Cardiac fibroblast (primary cell): Measurements from ENCODE around the gene ACTN3.
A peak's percentile ranks its signal among the peaks of the same experiment; 100 is the strongest.

ENCODE experiments used
- DNase-seq, 2 donors: peaks; one replicate each; pipeline versions ENCODE4 v3.0.0 to v3.0.0-alpha.2; 2010; ENCODE audit warnings: low read depth in 2 of 2
- H3K4me3 ChIP-seq, 2 donors: replicated peaks in 1 of 2; 1 replicate in 1 of 2; 2 replicates in 1 of 2; pipeline ENCODE4 v1.5.1; 2011; ENCODE audit warnings: low read depth in 2 of 2, low read length in 2 of 2, mild to moderate bottlenecking in 2 of 2, moderate library complexity in 1 of 2
- TF ChIP-seq, protein P1 (sequence below): IDR thresholded peaks from one replicate; pipeline ENCODE4 v1.5.1; 2011; ENCODE audit warnings: low read depth, mild to moderate bottlenecking, low read length, inconsistent platforms

Gene ACTN3

DNA sequence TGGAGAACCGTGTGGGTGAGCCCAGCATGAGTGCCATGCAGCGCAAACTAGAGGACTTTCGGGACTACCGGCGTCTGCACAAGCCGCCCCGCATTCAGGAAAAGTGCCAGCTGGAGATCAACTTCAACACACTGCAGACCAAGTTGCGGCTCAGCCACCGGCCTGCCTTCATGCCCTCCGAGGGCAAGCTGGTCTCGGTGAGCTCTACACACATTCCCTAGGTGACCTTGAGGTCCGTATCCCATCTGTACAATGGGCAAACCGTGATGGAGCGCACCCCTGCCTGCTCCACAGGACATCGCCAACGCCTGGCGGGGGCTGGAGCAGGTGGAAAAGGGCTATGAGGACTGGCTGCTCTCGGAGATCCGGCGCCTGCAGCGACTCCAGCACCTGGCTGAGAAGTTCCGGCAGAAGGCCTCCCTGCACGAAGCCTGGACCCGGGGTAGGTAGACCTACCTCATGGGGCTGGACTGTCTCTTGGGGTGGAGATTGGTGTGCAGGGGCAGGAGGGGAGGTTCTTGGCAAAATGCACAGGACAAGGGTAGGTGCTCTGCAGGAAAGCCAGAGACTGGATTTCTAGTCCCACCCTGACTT lies 11.1 kb downstream of the ACTN3 start:
- no peak overlapping the region for H3K4me3 ChIP-seq
- DNase-seq, result no peak
- TF ChIP-seq, protein P1, sequence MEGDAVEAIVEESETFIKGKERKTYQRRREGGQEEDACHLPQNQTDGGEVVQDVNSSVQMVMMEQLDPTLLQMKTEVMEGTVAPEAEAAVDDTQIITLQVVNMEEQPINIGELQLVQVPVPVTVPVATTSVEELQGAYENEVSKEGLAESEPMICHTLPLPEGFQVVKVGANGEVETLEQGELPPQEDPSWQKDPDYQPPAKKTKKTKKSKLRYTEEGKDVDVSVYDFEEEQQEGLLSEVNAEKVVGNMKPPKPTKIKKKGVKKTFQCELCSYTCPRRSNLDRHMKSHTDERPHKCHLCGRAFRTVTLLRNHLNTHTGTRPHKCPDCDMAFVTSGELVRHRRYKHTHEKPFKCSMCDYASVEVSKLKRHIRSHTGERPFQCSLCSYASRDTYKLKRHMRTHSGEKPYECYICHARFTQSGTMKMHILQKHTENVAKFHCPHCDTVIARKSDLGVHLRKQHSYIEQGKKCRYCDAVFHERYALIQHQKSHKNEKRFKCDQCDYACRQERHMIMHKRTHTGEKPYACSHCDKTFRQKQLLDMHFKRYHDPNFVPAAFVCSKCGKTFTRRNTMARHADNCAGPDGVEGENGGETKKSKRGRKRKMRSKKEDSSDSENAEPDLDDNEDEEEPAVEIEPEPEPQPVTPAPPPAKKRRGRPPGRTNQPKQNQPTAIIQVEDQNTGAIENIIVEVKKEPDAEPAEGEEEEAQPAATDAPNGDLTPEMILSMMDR, result no peak

DNA sequence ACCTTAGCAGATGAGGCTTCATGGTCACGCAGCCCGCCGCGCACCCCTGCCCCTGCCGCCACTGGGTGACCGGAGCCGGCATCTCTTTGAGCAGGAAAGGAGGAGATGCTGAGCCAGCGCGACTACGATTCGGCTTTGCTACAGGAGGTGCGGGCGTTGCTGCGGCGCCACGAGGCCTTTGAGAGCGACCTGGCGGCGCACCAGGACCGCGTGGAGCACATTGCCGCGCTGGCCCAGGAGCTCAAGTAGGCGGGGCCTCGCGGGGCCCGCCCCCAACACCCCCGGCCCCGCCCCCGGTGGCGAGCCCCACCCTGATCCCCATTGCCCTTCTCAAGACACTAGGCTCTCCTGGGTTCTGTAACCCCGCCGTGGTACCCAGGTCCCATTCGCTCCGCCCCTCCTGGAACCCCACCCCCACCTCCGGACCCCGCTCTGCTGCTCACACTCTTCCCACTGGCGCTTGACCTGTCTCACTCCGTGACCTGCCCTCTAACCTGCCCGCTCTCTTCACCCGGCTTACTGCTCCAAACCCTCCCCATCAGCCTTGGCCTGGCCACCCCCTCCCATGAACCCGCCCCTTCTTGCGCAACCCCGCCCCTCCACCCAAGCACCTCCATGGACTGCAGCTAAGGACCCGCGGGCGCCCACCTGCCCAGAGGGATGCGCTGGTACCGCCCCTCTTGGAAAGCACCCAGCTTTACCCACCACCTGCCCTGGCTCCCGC lies 12.6 kb downstream of the ACTN3 start:
- TF ChIP-seq, protein P1, result no peak
- no peak overlapping the region for H3K4me3 ChIP-seq
- DNase-seq, result peak in 1 of 2 donors; percentile 28

DNA sequence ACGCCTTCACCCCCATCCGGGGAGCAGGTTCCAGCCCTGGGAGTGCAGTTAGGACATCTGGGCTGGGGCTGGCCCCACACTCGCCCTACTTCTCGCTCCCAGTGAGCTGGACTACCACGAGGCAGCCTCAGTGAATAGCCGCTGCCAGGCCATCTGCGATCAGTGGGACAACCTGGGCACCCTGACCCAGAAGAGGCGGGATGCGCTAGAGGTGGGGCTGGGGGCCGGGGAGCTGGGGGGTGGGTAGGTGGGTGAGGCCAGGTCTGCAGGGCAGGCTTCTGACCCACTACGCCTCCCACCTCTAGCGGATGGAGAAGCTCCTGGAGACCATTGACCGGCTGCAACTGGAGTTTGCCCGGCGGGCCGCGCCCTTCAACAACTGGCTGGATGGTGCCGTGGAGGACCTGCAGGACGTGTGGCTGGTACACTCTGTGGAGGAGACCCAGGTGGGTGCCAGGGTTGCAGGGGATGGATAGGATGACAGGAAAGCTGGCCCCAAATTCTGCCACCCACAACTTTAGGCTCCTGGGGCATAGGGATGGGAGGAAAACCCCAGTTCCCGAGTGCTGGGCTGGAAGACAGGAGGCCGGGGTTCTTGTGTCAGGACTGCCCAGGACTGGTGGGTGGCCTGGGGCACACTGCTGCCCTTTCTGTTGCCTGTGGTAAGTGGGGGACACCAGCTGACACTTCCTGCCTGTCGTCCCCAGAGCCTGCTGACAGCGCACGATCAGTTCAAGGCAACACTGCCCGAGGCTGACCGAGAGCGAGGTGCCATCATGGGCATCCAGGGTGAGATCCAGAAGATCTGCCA lies 13.4 kb downstream of the ACTN3 start:
- DNase-seq, result no peak
- TF ChIP-seq, protein P1, result no peak
- H3K4me3 ChIP-seq, result no peak overlapping the region

DNA sequence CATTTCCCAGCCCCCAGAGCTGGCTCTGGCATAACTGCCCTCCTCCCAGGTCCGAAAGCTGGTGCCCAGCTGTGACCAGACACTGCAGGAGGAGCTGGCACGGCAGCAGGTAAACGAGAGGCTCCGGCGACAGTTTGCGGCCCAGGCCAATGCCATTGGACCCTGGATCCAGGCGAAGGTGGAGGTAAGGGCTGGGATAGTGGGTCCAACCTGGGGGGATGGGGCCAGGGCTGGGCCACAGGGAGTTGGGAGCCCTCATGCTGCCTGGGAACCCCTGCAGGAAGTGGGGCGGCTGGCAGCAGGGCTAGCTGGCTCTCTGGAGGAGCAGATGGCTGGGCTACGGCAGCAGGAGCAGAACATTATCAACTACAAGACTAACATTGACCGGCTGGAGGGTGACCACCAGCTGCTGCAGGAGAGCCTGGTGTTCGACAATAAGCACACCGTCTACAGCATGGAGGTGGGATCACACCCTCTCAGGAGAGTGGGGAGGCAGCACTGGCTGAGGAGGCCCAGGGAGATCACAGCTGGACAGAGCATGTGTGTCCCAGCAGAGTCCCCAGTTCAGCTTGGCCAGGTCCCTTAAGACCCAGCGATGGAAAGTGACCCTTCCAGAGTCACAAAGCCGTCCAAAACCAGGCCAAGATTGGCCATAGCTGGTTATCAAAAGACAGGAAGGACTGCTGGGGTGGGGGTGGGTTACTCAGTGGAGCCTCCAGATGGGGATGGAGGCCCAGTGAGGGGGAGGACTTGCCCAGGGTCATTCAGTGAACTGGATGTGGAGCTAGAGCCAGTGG lies 14.7 kb downstream of the ACTN3 start:
- DNase-seq, result no peak
- no peak overlapping the region for H3K4me3 ChIP-seq
- TF ChIP-seq, protein P1, result no peak

DNA sequence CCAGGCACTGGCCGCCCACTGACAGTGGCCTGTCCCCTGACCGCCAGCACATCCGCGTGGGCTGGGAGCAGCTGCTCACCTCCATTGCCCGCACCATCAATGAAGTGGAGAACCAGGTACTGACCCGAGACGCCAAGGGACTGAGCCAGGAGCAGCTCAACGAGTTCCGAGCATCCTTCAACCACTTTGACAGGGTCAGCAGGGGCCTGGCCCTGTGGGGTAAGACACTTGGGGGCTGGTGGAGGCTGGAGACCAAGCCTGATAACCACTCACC lies 15.2 kb downstream of the ACTN3 start:
- no peak for DNase-seq
- TF ChIP-seq, protein P1, result no peak
- no peak overlapping the region for H3K4me3 ChIP-seq

DNA sequence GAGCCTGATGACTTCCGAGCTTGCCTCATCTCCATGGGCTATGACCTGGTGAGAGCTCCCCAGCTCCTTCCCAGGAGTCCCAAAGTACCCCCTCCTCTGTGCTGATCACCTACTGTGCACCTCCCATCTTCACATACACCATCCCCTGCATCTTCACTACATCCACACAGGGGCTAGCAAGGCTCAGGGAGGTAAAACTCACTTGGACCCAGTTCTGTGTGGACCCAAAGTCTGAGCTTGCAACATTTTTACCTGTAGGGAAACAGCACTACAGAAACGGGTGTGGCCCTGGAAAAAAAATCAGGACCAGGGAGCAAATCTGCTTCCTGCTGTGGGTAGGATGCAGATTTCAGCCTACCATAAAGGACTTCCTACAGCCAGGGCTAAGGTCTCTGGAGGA lies 15.6 kb downstream of the ACTN3 start:
- DNase-seq, result no peak
- TF ChIP-seq, protein P1, result no peak
- no peak overlapping the region for H3K4me3 ChIP-seq
